ENCODE data around the gene MXRA8. TPM values are rescaled to one million over a fixed set of nuclear protein-coding genes. Genes with fewer than 3 reads are reported as not detected.
A peak's percentile ranks its signal among the peaks of the same experiment; 100 is the strongest.
"Not testable (repeated sequence)": the region's sequence is repeated elsewhere in the genome, so short reads cannot be mapped to it uniquely, and the experiment has no call there.

The MXRA8 gene
- total RNA-seq, 1 donor from 2014 or later: 0.75 TPM

DNA sequence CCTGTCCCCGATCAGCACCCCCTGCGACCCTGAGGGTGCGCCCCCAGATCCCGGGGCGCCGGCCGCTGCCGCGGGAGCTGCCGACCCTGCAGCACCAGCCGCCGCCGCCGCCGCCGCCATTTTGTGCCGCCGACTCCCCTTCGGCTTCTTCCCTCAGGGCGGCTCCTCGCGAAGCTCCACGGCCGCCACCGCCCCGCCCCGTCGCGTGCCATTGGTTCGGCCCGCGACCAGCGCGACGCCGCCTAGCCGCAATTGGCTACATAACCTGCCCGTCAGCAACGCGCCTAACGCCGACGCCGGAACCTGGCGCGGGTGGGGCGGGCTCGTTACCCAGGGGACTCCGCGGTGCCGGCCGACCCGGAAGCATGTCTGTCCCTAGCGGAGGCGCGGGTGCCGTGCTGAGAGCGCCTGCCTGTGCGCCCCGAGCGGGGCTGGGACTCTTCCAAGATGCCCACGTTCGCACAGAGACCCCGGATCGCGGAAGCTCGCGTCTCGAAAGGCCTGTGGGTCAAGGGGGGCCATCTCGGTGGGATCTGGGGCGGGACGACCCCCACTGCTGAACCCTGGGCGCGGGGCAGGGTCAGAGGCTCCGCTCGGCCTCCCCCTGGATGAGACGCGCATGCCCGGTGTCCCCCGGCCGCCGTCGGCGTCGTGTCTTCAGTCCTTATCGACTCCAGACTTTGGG is 41.0 kb upstream of the MXRA8 start, which contains the start of gene CCNL2:
Gene CCNL2, minus strand, starts transcription at position 149 of the 685 bp plus-strand sequence. Its CDS starts 29 bp downstream, at position 120.
- Mint-ChIP-seq H3K27ac (peak within 1 kb of the TSS; percentile 90), H3K4me1 (peaks cover 42% of the 10 kb centered on the region), H3K9me3 (no peaks in the 10 kb centered on the region), H3K4me3 (peak within 1 kb of the TSS; percentile 92), H3K27me3 (no peaks in the 10 kb centered on the region), H3K36me3 (ENCODE audit: low read depth) (peaks cover 68% of the 10 kb centered on the region)
- DNase-seq: peak; percentile 100
- intact Hi-C loops (cut with micrococcal nuclease): loop anchor here (1.0 to 5.0 kb wide), 5 partner anchors 8 to 216 kb away; partner anchors contain the start of genes AURKAIP1, DVL1, MIB2 and MRPL20

GRCh38 chr1:1398677-1399186 is 40.4 kb upstream of the MXRA8 start:
- H3K27me3 Mint-ChIP-seq: no peaks in the 10 kb centered on the region
- H3K9me3 Mint-ChIP-seq: no peaks in the 10 kb centered on the region
- DNase-seq: no peak
- H3K4me1 Mint-ChIP-seq: peaks cover 41% of the 10 kb centered on the region
- H3K36me3 Mint-ChIP-seq (ENCODE audit: low read depth): peaks cover 69% of the 10 kb centered on the region
- intact Hi-C loops (cut with micrococcal nuclease): loop anchor here (1.0 to 5.0 kb wide), 5 partner anchors 9 to 217 kb away; partner anchors contain the start of genes AURKAIP1, DVL1, MIB2 and MRPL20
- H3K27ac Mint-ChIP-seq: peak overlapping the region; percentile 85
- H3K4me3 Mint-ChIP-seq: peak overlapping the region; percentile 92

GRCh38 chr1:1397839-1398523 is 39.6 kb upstream of the MXRA8 start:
- H3K4me3 Mint-ChIP-seq: peak overlapping the region; percentile 92
- intact Hi-C loops (cut with micrococcal nuclease): loop anchor here (2.0 to 5.0 kb wide), 2 partner anchors 34 to 49 kb away; partner anchors contain the start of gene DVL1
- no peak for DNase-seq

GRCh38 chr1:1395166-1395565 is 36.8 kb upstream of the MXRA8 start:
- no peak overlapping the region for H3K27ac Mint-ChIP-seq
- intact Hi-C loops (cut with micrococcal nuclease): loop anchor here (5.0 kb wide), 1 partner anchor 37 kb away; no protein-coding TSS in a partner anchor
- no peaks in the 10 kb centered on the region for H3K9me3 Mint-ChIP-seq
- H3K27me3 Mint-ChIP-seq: no peaks in the 10 kb centered on the region
- H3K4me3 Mint-ChIP-seq: no peak overlapping the region
- DNase-seq: no peak
- peaks cover 19% of the 10 kb centered on the region for H3K4me1 Mint-ChIP-seq
- H3K36me3 Mint-ChIP-seq (ENCODE audit: low read depth): peaks cover 72% of the 10 kb centered on the region

More at GRCh38 chr1:1397839-1398523, 39.6 kb upstream of the MXRA8 start:
- peaks cover 36% of the 10 kb centered on the region for H3K4me1 Mint-ChIP-seq
- peak overlapping the region; percentile 85 for H3K27ac Mint-ChIP-seq
- H3K36me3 Mint-ChIP-seq (ENCODE audit: low read depth): peaks cover 71% of the 10 kb centered on the region
- no peaks in the 10 kb centered on the region for H3K27me3 Mint-ChIP-seq
- H3K9me3 Mint-ChIP-seq: no peaks in the 10 kb centered on the region

- no peak for DNase-seq
- Mint-ChIP-seq H3K4me1 (peaks cover 17% of the 10 kb centered on the region), H3K9me3 (no peaks in the 10 kb centered on the region), H3K27me3 (no peaks in the 10 kb centered on the region), H3K36me3 (ENCODE audit: low read depth) (peaks cover 74% of the 10 kb centered on the region), H3K27ac (no peak overlapping the region), H3K4me3 (no peak overlapping the region)
- intact Hi-C loops (cut with micrococcal nuclease): no loop called here
Observed at GRCh38 chr1:1394116-1394515, 35.8 kb upstream of the MXRA8 start.

DNA sequence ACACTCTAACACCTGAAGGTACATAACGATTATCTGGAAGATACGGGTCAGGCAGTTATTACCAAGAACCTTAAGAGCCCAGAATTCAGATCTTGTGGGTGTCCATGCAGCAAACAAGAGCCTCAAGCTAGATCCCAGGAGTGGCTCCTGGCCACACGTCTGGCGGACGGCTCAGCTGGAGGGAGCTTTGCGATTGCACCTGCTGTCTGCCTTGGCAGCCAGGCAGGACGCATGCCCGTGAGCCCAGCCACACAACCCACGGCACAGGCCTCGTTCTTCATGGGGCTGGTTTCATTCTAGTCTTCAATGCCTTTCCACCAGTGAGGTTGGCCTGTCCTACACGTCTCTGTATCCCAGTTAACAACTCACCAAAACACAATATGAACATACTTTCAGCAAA is 35.1 kb upstream of the MXRA8 start:
- no peaks in the 10 kb centered on the region for H3K27me3 Mint-ChIP-seq
- H3K4me3 Mint-ChIP-seq: no peak overlapping the region
- intact Hi-C loops (cut with micrococcal nuclease): no loop called here
- H3K9me3 Mint-ChIP-seq: no peaks in the 10 kb centered on the region
- peaks cover 17% of the 10 kb centered on the region for H3K4me1 Mint-ChIP-seq
- no peak overlapping the region for H3K27ac Mint-ChIP-seq
- peaks cover 80% of the 10 kb centered on the region for H3K36me3 Mint-ChIP-seq (ENCODE audit: low read depth)
- no peak for DNase-seq

DNA sequence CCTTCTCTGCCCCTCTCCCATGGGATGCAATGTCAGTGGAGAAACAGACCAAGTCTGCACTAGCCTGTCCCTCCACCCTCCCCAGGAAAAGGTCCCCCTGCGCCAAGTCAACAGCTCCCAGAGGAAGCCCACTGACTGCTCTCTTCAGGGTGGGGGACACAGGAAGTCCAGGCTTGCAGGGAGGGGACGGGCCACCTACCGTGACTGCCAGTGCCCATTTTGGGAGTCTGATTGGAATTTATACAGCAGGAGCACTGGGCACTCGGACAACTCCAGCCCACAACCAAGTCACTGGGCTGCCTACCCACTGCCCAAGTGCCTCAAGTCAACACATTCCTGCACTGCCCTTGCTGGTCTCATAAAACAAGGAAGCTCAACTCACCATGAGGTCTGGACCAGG is 34.7 kb upstream of the MXRA8 start:
- Mint-ChIP-seq H3K4me3 (no peak overlapping the region), H3K36me3 (ENCODE audit: low read depth) (peaks cover 81% of the 10 kb centered on the region), H3K4me1 (peaks cover 15% of the 10 kb centered on the region), H3K27ac (no peak overlapping the region), H3K9me3 (no peaks in the 10 kb centered on the region), H3K27me3 (no peaks in the 10 kb centered on the region)
- intact Hi-C loops (cut with micrococcal nuclease): no loop called here
- DNase-seq: no peak

- no peaks in the 10 kb centered on the region for H3K9me3 Mint-ChIP-seq
- peaks cover 8% of the 10 kb centered on the region for H3K4me1 Mint-ChIP-seq
- H3K36me3 Mint-ChIP-seq (ENCODE audit: low read depth): peaks cover 86% of the 10 kb centered on the region
- no peak overlapping the region for H3K4me3 Mint-ChIP-seq
- intact Hi-C loops (cut with micrococcal nuclease): no loop called here
- DNase-seq: no peak
- no peaks in the 10 kb centered on the region for H3K27me3 Mint-ChIP-seq
- no peak overlapping the region for H3K27ac Mint-ChIP-seq
Observed at GRCh38 chr1:1391225-1391624, 32.9 kb upstream of the MXRA8 start.

GRCh38 chr1:1390675-1391074 is 32.3 kb upstream of the MXRA8 start:
- intact Hi-C loops (cut with micrococcal nuclease): no loop called here
- no peaks in the 10 kb centered on the region for H3K27me3 Mint-ChIP-seq
- DNase-seq: no peak
- no peak overlapping the region for H3K27ac Mint-ChIP-seq
- H3K36me3 Mint-ChIP-seq (ENCODE audit: low read depth): peaks cover 91% of the 10 kb centered on the region
- H3K4me1 Mint-ChIP-seq: peaks cover 6% of the 10 kb centered on the region
- H3K9me3 Mint-ChIP-seq: no peaks in the 10 kb centered on the region
- no peak overlapping the region for H3K4me3 Mint-ChIP-seq

DNA sequence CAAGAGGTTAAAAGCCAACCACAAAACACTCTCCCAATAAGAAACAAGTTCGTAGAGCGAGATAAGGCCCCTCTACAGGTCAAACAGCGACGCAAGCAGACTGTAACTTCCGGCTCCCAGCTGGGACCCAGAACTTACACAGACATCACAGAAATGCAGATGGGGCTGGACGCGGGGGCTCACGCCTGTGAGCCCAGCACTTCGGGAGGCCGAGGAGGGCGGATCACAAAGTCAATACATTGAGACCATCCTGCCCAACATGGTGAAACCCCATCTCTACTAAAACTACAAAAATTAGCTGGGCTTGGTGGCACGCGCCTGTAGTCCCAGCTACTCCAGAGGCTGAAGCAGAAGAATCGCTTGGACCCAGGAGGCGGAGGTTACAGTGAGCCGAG is 29.7 kb upstream of the MXRA8 start:
- peaks cover 67% of the 10 kb centered on the region for H3K36me3 Mint-ChIP-seq (ENCODE audit: low read depth)
- H3K9me3 Mint-ChIP-seq: no peaks in the 10 kb centered on the region
- intact Hi-C loops (cut with micrococcal nuclease): no loop called here
- H3K27me3 Mint-ChIP-seq: no peaks in the 10 kb centered on the region
- DNase-seq: no peak
- H3K4me3 Mint-ChIP-seq: no peak overlapping the region
- H3K4me1 Mint-ChIP-seq: peaks cover 2% of the 10 kb centered on the region
- no peak overlapping the region for H3K27ac Mint-ChIP-seq

DNA sequence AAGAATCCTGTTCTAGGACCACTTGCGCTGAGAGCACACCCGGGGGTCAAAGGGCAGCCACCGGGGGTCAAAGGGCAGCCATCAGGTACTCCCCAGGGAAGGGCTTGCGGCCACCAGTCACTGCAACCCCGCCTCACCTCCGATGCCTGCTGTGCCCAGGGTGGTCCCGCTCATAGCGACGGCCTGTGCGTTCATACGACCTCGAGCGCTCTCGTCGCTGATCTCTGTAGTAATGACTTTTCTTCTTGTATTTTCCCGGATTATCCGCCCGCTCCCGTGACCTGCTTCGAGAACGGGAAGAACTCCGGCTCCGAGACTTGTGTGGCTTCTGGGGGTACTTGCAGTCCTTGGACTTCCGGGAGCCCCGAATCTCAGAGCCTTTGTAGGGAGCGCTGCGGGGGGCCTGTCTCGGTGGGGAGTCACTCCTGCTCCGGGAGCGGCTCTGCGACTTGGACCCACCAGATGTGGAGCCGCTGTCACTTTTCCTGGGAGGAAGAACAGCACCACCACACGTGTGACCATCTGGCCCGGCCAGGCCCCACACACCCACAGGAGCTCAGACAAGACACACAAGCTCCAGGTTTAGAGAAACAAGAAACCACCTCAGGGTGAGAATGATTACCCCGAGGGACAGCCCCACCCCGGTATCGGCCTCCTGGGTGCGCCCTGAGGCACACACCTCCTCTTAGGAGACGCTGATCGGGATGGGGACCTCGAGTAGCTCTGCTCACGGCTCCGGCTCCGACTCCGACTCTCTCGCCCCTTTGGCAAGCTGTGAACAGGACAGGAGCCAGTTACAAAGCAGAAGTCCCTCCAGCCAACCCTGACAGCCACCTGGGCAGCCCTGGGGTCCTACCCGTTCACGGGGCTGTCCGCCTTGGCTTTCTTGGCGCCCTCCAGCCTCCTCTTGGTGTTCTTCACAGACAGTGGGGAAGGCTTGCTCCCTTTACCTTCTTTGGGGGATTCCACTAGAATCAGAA is 29.0 kb upstream of the MXRA8 start:
- H3K36me3 Mint-ChIP-seq (ENCODE audit: low read depth): peaks cover 60% of the 10 kb centered on the region

DNA sequence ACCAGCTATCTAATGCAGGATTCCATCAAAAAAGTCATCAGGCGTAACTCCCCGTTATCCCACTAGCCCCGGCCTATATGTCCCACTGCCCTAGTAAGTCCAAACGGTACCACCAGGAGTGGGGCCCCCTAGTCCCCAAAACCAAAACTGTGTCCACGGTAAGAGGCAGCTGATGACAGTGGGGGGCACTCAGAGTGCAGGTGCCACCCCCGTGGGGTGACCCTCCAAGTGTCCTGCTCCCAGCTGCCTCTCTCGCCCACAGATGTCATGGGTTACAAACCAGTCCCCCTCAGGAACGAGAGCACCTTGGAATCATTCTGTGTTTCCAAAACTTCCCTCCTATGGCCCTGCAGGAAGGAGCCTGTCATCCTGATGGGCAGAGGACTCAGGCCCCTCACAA is 27.6 kb upstream of the MXRA8 start:
- Mint-ChIP-seq H3K27ac (no peak overlapping the region), H3K36me3 (ENCODE audit: low read depth) (peaks cover 49% of the 10 kb centered on the region), H3K27me3 (no peaks in the 10 kb centered on the region), H3K4me3 (no peak overlapping the region), H3K9me3 (no peaks in the 10 kb centered on the region), H3K4me1 (no peaks in the 10 kb centered on the region)
- DNase-seq: no peak
- intact Hi-C loops (cut with micrococcal nuclease): no loop called here

More for the DNA sequence above, 29.0 kb upstream of the MXRA8 start:
- no peak for DNase-seq
- Mint-ChIP-seq H3K4me1 (peaks cover 1% of the 10 kb centered on the region), H3K27ac (no peak overlapping the region), H3K4me3 (no peak overlapping the region), H3K27me3 (no peaks in the 10 kb centered on the region), H3K9me3 (no peaks in the 10 kb centered on the region)
- intact Hi-C loops (cut with micrococcal nuclease): no loop called here

- peaks cover 43% of the 10 kb centered on the region for H3K36me3 Mint-ChIP-seq (ENCODE audit: low read depth)
- H3K4me3 Mint-ChIP-seq; H3K9me3 Mint-ChIP-seq; H3K4me1 Mint-ChIP-seq; H3K27me3 Mint-ChIP-seq; H3K27ac Mint-ChIP-seq; intact Hi-C loops (cut with micrococcal nuclease); DNase-seq: not testable (repeated sequence)
Observed at GRCh38 chr1:1385339-1385738, 27.0 kb upstream of the MXRA8 start.

Data from activated CD4-positive, alpha-beta T cell treated with anti-CD3 and anti-CD28 coated beads, Interleukin-2, amount 10 ng/mL, durations not matched to agents 24 days and 14 days (primary cell).